Central memory CD8-positive, alpha-beta T cell (primary cell): ENCODE data around the gene PPP1R37.

Source experiments
- ATAC-seq: fragments of 150-1000 bp; cut with Tn5 transposase; replicated peaks from 2 replicates; pipeline ENCODE4 v1.10.0; 2022; ENCODE audit warnings: mild to moderate bottlenecking, moderate FRiP score, moderate number of reproducible peaks; ENCODE audit not compliant: poor library complexity, severe bottlenecking; ENCODE audit errors: extremely low read depth
- DNase-seq, 2 donors: peaks; one replicate each; pipeline ENCODE4 v3.0.0; 2021; ENCODE audit warnings: low spot score in 2 of 2
- H3K27ac Mint-ChIP-seq: one replicate; pipeline ENCODE4 v1.8.0; 2022; ENCODE audit warnings: low read depth, mild to moderate bottlenecking, moderate library complexity, mixed read lengths
- H3K27me3 Mint-ChIP-seq: one replicate; pipeline ENCODE4 v1.8.0; 2022; ENCODE audit warnings: mixed read lengths
- H3K36me3 Mint-ChIP-seq: one replicate; pipeline ENCODE4 v1.8.0; 2022; ENCODE audit warnings: mild to moderate bottlenecking, moderate library complexity, mixed read lengths; ENCODE audit not compliant: insufficient read depth
- H3K4me1 Mint-ChIP-seq: one replicate; pipeline ENCODE4 v1.8.0; 2022; ENCODE audit warnings: mixed read lengths
- H3K4me3 Mint-ChIP-seq: one replicate; pipeline ENCODE4 v1.8.0; 2022; ENCODE audit warnings: mild to moderate bottlenecking, moderate library complexity, mixed read lengths
- H3K9me3 Mint-ChIP-seq: one replicate; pipeline ENCODE4 v1.8.0; 2022; ENCODE audit warnings: mixed read lengths

Gene PPP1R37

GRCh38 chr19:45162608-45163143 lies 69.7 kb downstream of the PPP1R37 start:
- no peak for ATAC-seq
- H3K27me3 Mint-ChIP-seq, result peaks cover 20% of the 10 kb centered on the region
- H3K4me1 Mint-ChIP-seq, result peaks cover 16% of the 10 kb centered on the region

GRCh38 chr19:45163156-45163555 lies 70.2 kb downstream of the PPP1R37 start:
- no peak for ATAC-seq
- Mint-ChIP-seq H3K4me3 (no peak overlapping the region), H3K27ac (no peak overlapping the region), H3K36me3 (peaks cover 7% of the 10 kb centered on the region), H3K4me1 (peaks cover 16% of the 10 kb centered on the region), H3K9me3 (no peaks in the 10 kb centered on the region), H3K27me3 (peaks cover 15% of the 10 kb centered on the region)
- DNase-seq, result no peak

More at GRCh38 chr19:45162608-45163143, 69.7 kb downstream of the PPP1R37 start:
- Mint-ChIP-seq H3K27ac (no peak overlapping the region), H3K4me3 (no peak overlapping the region), H3K36me3 (peaks cover 7% of the 10 kb centered on the region), H3K9me3 (no peaks in the 10 kb centered on the region)
- no peak for DNase-seq

- no peak for DNase-seq
- Mint-ChIP-seq H3K4me1 (peaks cover 21% of the 10 kb centered on the region), H3K4me3 (peak overlapping the region; percentile 45), H3K9me3 (no peaks in the 10 kb centered on the region), H3K27ac (peak overlapping the region; percentile 61), H3K27me3 (peaks cover 11% of the 10 kb centered on the region), H3K36me3 (peaks cover 7% of the 10 kb centered on the region)
- no peak for ATAC-seq
Measured at GRCh38 chr19:45163751-45164460, 70.9 kb downstream of the PPP1R37 start.

GRCh38 chr19:45164577-45165335 lies 71.8 kb downstream of the PPP1R37 start:
- Mint-ChIP-seq H3K9me3 (no peaks in the 10 kb centered on the region), H3K4me1 (peaks cover 24% of the 10 kb centered on the region), H3K27ac (peak overlapping the region; percentile 61), H3K4me3 (peak overlapping the region; percentile 45), H3K27me3 (peaks cover 10% of the 10 kb centered on the region), H3K36me3 (peaks cover 7% of the 10 kb centered on the region)
- ATAC-seq, result peak; percentile 82
- DNase-seq, result peak; percentile 28 to 38

- H3K36me3 Mint-ChIP-seq, result peaks cover 4% of the 10 kb centered on the region
- DNase-seq (no peak), ATAC-seq (no peak)
- H3K4me3 Mint-ChIP-seq, result no peak overlapping the region
- H3K4me1 Mint-ChIP-seq, result peaks cover 36% of the 10 kb centered on the region
- H3K27me3 Mint-ChIP-seq, result no peaks in the 10 kb centered on the region
- H3K9me3 Mint-ChIP-seq, result no peaks in the 10 kb centered on the region
- H3K27ac Mint-ChIP-seq, result no peak overlapping the region
Measured at GRCh38 chr19:45166723-45167252, 73.8 kb downstream of the PPP1R37 start.

- Mint-ChIP-seq H3K36me3 (peaks cover 5% of the 10 kb centered on the region), H3K27ac (peak overlapping the region; percentile 87), H3K4me3 (no peak overlapping the region), H3K4me1 (peaks cover 40% of the 10 kb centered on the region), H3K27me3 (no peaks in the 10 kb centered on the region), H3K9me3 (no peaks in the 10 kb centered on the region)
- no peak for ATAC-seq
- DNase-seq, result no peak
Measured at GRCh38 chr19:45168767-45169351, 75.9 kb downstream of the PPP1R37 start.

GRCh38 chr19:45169602-45170001 lies 76.6 kb downstream of the PPP1R37 start:
- H3K27me3 Mint-ChIP-seq, result no peaks in the 10 kb centered on the region
- H3K9me3 Mint-ChIP-seq, result no peaks in the 10 kb centered on the region
- ATAC-seq, result no peak
- H3K4me3 Mint-ChIP-seq, result peak overlapping the region; percentile 81
- no peak overlapping the region for H3K27ac Mint-ChIP-seq
- H3K36me3 Mint-ChIP-seq, result peaks cover 3% of the 10 kb centered on the region
- H3K4me1 Mint-ChIP-seq, result peaks cover 32% of the 10 kb centered on the region
- no peak for DNase-seq

- no peaks in the 10 kb centered on the region for H3K9me3 Mint-ChIP-seq
- DNase-seq (no peak), ATAC-seq (no peak)
- H3K4me3 Mint-ChIP-seq, result peak overlapping the region; percentile 81
- H3K27ac Mint-ChIP-seq, result peak overlapping the region; percentile 91
- H3K27me3 Mint-ChIP-seq, result no peaks in the 10 kb centered on the region
- H3K4me1 Mint-ChIP-seq, result peaks cover 32% of the 10 kb centered on the region
- H3K36me3 Mint-ChIP-seq, result peaks cover 4% of the 10 kb centered on the region
Measured at GRCh38 chr19:45170146-45171106, 77.4 kb downstream of the PPP1R37 start.

GRCh38 chr19:45171211-45171623 lies 78.2 kb downstream of the PPP1R37 start:
- H3K4me3 Mint-ChIP-seq, result peak overlapping the region; percentile 81
- ATAC-seq, result peak; percentile 94
- H3K36me3 Mint-ChIP-seq, result peaks cover 6% of the 10 kb centered on the region
- H3K9me3 Mint-ChIP-seq, result no peaks in the 10 kb centered on the region
- DNase-seq, result peak in 1 of 2 donors; percentile 29
- H3K27ac Mint-ChIP-seq, result peak overlapping the region; percentile 91
- no peaks in the 10 kb centered on the region for H3K27me3 Mint-ChIP-seq
- peaks cover 32% of the 10 kb centered on the region for H3K4me1 Mint-ChIP-seq

- Mint-ChIP-seq H3K9me3 (no peaks in the 10 kb centered on the region), H3K27ac (no peak overlapping the region), H3K36me3 (peaks cover 6% of the 10 kb centered on the region), H3K4me3 (peak overlapping the region; percentile 47), H3K27me3 (no peaks in the 10 kb centered on the region), H3K4me1 (peaks cover 32% of the 10 kb centered on the region)
- no peak for DNase-seq
- peak; percentile 40 for ATAC-seq
Measured at GRCh38 chr19:45172173-45172572, 79.2 kb downstream of the PPP1R37 start.

GRCh38 chr19:45172611-45173208 lies 79.7 kb downstream of the PPP1R37 start:
- Mint-ChIP-seq H3K4me3 (peak overlapping the region; percentile 47), H3K36me3 (peaks cover 6% of the 10 kb centered on the region), H3K27me3 (no peaks in the 10 kb centered on the region), H3K4me1 (peaks cover 32% of the 10 kb centered on the region), H3K27ac (no peak overlapping the region), H3K9me3 (no peaks in the 10 kb centered on the region)
- ATAC-seq (no peak), DNase-seq (no peak)
